Measurements from ENCODE around the gene SYCE1L. TPM values are rescaled to one million over a fixed set of nuclear protein-coding genes. Genes with fewer than 3 reads are reported as not detected.

SYCE1L gene
- total and polyA plus RNA-seq, 9 of the 15 experiments (the other 6 are each of a cell fraction or from before 2014, with no cell fraction given): 0.54 to 2.7 (median 1.1) TPM; not detected in 5

DNA sequence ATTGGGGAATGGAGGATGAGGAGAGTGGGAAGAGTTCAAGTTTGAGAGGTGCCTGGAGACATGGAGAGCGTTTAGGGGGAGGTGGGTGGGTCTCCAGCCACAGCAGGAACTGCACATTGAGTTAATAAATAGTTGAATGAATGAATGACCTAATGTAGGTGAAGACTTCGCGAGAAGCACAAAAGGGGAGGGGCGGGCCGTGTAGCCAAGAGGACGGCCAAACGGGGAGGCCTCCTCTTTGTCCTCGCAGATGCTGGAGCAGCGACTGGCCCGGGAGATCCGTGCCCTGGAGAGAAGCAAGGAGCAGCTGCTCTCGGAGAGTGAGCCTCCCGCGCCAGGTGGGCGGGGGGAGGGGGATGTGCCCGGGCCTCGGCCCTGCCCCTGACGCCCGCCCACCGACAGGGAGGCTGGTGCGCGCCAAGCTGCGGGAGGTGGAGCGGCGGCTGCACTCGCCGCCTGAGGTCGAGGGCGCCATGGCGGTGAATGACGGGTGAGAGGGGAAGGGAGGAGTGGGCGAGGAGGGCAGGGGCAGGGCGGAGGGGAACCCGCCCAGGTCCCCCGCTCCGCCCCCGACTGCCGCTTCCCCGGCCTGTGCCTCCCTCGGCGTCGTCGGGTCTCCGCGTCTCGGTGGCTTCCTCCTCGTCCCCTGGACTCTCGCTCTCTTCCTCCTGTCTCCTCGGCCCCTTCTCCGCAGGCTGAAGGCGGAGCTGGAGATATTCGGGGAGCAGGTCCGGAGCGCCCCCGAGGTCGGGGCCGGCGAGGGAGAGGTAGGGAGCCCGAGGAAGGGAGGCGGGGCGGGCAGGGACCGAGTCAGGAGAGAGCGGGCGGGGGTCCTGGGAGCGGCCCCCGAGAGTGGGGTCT, 12.9 kb downstream of the SYCE1L start:
- Histone ChIP-seq H3K36me3 (ENCODE audit: control insufficient read depth, insufficient read depth, low read length) (no peaks in the 10 kb centered on the region), H3K4me1 (replicated peaks in 1 of 2; ENCODE audit: control insufficient read depth in 2 of 2, insufficient read depth in 2 of 2, low read length in 2 of 2) (peaks cover 0 to 17% of the 10 kb centered on the region in 2 experiments; a peak in 2 of 5 replicates), H4K20me1 (replicated peaks; ENCODE audit: control insufficient read depth, insufficient read depth, low read length) (no peaks in the 10 kb centered on the region; the same call in 1 of the 2 replicates), H3K9ac (ENCODE audit: insufficient read depth in 1 of 2, low read depth in 2 of 2, low read length in 2 of 2) (peak overlapping the region; percentile 46 to 90; a peak in 3 of 4 replicates), H3K4me2 (ENCODE audit: insufficient read depth, low read length) (peak overlapping the region; percentile 80), H3K79me2 (ENCODE audit: control insufficient read depth, insufficient read depth, low read length) (no peaks in the 10 kb centered on the region), H2AFZ (ENCODE audit: low read depth, low read length) (peak overlapping the region; percentile 94), H3K9me1 (ENCODE audit: control insufficient read depth, insufficient read depth, low read length) (no peaks in the 10 kb centered on the region), H3K27ac (ENCODE audit: extremely low read depth, low read depth, low read length) (no peak overlapping the region; the same call in 2 of the 3 replicates), H3K4me3 (peak overlapping the region; percentile 59), H3K27me3 (ENCODE audit: control insufficient read depth in 2 of 2, insufficient read depth in 2 of 2, low read length in 2 of 2) (peaks cover 0 to 16% of the 10 kb centered on the region in 2 experiments; a peak in 3 of 5 replicates), H3K9me3 (replicated peaks; ENCODE audit: control insufficient read depth, insufficient read depth, low read depth, low read length) (no peaks in the 10 kb centered on the region)
- in situ Hi-C loops (cut with MboI): no loop called here
- ChIA-PET POLR2A (interaction anchor here (1.2 kb wide), 1 partner anchor 11 kb away, joined by 4 read pairs; no protein-coding TSS in a partner anchor), CTCF (ENCODE audit: low intra/inter-chr PET ratio) (no interaction called here)
- ATAC-seq: peak; percentile 73
- intact Hi-C loops (cut with micrococcal nuclease): no loop called here
- FAIRE-seq: no peak
- 4% methylated on average over 15 of the region's 66 CpGs for WGBS (ENCODE audit: insufficient coverage, low coverage, missing lambda C conversion rate)
- TSS peak; percentile 84 for BruUV-seq (replicated peaks)
- DNase-seq (ENCODE audit: extremely low read depth in 1 of 4, low spot score in 3 of 4): peak; percentile 55 to 88 (median 78)
- TF ChIP-seq PURB (CRISPR knock-in tag; IDR thresholded peaks at IDR 0.05; ENCODE audit: low read depth) (no peak), SP2 (IDR thresholded peaks at IDR 0.05; ENCODE audit: extremely low read depth, low read depth, low read length, poor library complexity, severe bottlenecking) (no peak), NFYB (IDR thresholded peaks at IDR 0.05; ENCODE audit: extremely low read depth, insufficient read length) (no peak), NFATC3 (IDR thresholded peaks at IDR 0.05) (no peak), ELF4 (CRISPR knock-in tag; IDR thresholded peaks at IDR 0.05) (no peak), DDX20 (tag; IDR thresholded peaks at IDR 0.05; ENCODE audit: low read depth) (no peak), KLF10 (CRISPR knock-in tag; IDR thresholded peaks at IDR 0.05) (no peak), ZNF41 (CRISPR knock-in tag; conservative IDR thresholded peaks at IDR 0.05) (no peak), DMBX1 (CRISPR knock-in tag; IDR thresholded peaks at IDR 0.05; ENCODE audit: borderline replicate concordance) (no peak), POLR2AphosphoS5 (IDR thresholded peaks at IDR 0.05; ENCODE audit: control insufficient read depth, insufficient read depth, low read depth, low read length) (no peak), BCL6 (CRISPR knock-in tag; IDR thresholded peaks at IDR 0.05) (no peak), ZNF780A (CRISPR knock-in tag; IDR thresholded peaks at IDR 0.05) (no peak), ZKSCAN3 (CRISPR knock-in tag; IDR thresholded peaks at IDR 0.05) (no peak), RNF2 (IDR thresholded peaks at IDR 0.05) (no peak), HEY1 (CRISPR knock-in tag; IDR thresholded peaks at IDR 0.05; ENCODE audit: borderline replicate concordance) (no peak)
- TF ChIP-seq, protein P1, sequence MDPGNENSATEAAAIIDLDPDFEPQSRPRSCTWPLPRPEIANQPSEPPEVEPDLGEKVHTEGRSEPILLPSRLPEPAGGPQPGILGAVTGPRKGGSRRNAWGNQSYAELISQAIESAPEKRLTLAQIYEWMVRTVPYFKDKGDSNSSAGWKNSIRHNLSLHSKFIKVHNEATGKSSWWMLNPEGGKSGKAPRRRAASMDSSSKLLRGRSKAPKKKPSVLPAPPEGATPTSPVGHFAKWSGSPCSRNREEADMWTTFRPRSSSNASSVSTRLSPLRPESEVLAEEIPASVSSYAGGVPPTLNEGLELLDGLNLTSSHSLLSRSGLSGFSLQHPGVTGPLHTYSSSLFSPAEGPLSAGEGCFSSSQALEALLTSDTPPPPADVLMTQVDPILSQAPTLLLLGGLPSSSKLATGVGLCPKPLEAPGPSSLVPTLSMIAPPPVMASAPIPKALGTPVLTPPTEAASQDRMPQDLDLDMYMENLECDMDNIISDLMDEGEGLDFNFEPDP (CRISPR knock-in tag; IDR thresholded peaks at IDR 0.05): no peak
- TF ChIP-seq, protein P2, sequence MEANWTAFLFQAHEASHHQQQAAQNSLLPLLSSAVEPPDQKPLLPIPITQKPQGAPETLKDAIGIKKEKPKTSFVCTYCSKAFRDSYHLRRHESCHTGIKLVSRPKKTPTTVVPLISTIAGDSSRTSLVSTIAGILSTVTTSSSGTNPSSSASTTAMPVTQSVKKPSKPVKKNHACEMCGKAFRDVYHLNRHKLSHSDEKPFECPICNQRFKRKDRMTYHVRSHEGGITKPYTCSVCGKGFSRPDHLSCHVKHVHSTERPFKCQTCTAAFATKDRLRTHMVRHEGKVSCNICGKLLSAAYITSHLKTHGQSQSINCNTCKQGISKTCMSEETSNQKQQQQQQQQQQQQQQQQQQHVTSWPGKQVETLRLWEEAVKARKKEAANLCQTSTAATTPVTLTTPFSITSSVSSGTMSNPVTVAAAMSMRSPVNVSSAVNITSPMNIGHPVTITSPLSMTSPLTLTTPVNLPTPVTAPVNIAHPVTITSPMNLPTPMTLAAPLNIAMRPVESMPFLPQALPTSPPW (CRISPR knock-in tag; IDR thresholded peaks at IDR 0.05): peak; percentile 37; the same call in 1 of the 2 replicates
- TF ChIP-seq, protein P3, sequence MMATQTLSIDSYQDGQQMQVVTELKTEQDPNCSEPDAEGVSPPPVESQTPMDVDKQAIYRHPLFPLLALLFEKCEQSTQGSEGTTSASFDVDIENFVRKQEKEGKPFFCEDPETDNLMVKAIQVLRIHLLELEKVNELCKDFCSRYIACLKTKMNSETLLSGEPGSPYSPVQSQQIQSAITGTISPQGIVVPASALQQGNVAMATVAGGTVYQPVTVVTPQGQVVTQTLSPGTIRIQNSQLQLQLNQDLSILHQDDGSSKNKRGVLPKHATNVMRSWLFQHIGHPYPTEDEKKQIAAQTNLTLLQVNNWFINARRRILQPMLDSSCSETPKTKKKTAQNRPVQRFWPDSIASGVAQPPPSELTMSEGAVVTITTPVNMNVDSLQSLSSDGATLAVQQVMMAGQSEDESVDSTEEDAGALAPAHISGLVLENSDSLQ (IDR thresholded peaks at IDR 0.05): peak; percentile 51; the same call in 1 of the 2 replicates
- TF ChIP-seq, protein P4, sequence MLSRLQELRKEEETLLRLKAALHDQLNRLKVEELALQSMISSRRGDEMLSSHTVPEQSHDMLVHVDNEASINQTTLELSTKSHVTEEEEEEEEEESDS (CRISPR knock-in tag; IDR thresholded peaks at IDR 0.05): no peak

All from K562 (cell line).